Left hindlimb (tissue), 1 donor: ENCODE data around the gene SMYD3.
A peak's percentile ranks its signal among the peaks of the same experiment; 100 is the strongest.

Source experiments
- DNase-seq: peaks from one replicate; pipeline ENCODE4 v3.0.0-alpha.2; 2018

SMYD3 gene

GRCh38 chr1:245879091-245879490 lies 628.0 kb downstream of the SMYD3 start:
- no peak for DNase-seq

DNA sequence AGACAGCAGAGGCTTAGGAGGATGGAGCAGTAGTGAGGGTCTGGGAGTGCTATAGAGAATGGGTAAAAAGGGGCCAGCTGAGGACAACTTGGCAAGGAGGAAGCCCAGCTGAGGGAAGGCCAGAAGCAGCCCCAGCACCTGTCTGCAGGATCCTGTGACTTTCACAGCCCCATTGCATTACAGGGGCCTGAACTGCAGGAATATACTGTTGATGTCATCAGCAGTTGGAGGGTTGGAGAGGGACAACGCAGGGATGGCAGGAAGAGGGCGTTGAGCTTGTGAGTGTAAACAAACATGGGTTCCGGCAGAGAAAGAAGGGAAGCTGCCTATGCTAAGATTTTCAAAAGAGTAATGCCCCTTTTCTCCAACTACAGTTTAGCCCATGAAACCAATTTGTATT lies 628.5 kb downstream of the SMYD3 start:
- no peak for DNase-seq

DNA sequence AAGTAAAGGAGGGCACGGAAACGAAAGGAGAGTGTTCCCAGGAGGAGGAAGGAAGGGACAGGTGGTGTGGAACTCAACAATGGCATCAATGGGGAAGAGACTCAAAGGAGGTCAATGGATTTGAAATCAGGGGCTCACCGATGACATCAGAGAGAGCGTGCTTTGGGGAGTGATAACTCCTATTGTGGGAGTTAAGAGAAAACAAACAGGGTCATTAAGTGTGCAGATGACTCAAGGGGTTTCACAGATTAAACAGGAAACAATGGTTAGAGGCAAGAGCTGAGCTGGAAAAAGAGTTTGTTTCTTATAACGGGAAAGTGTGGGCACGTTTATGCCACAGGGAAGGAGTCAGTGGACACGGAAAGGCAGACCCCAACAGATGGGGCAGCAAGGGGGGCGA lies 629.1 kb downstream of the SMYD3 start:
- no peak for DNase-seq

DNA sequence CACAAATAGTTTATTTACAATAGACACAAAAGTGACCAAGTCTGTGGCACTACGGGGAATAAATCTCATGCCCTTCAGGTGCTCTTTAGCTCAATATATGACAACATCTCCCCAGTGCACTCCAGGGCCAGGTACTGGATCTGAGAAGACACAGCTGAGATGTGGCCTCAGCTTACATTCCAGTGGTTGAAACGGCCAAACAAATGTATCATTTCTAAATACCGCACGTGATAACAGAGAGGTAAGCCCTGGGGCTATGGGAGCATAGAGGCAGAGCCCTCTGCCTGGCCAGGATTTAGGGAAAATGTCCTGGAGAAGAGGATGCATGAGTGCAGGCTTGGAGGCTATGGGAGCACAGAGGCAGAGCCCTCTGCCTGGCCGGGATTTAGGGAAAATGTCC lies 630.5 kb downstream of the SMYD3 start:
- no peak for DNase-seq

- DNase-seq = no peak
Observed at GRCh38 chr1:245875581-245876261, 631.4 kb downstream of the SMYD3 start.

DNA sequence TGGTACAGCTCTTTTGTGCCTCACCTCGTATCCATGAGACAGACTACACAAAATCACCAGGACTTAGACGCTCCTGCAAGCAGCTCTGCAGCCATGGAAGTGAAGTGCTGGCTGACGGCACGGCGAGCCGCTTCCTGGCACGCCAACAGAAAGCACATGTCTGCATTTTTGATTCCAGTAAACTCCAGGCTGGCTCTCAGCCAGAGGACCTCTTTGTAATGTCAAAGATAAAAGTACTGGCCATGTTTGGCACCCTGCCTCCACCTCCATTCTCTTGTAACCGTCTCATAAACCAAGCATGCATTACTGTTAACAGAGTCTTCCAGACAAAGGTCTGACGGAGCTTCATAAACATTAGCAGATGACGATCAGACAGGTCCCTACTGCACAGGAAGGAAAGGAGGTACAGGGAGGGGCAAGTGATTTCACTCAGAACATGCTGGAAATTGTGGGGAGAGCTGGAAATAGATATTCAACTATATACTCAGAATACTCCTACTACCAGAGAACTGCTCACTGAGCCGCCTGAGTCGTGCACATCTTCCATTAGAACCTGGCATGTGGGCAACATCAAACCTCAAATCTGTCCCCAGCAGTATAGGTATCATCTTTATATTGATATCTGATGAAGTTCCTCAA lies 632.0 kb downstream of the SMYD3 start:
- peak; percentile 63 for DNase-seq

- DNase-seq = no peak
Observed at GRCh38 chr1:245873883-245874671, 633.0 kb downstream of the SMYD3 start.

DNA sequence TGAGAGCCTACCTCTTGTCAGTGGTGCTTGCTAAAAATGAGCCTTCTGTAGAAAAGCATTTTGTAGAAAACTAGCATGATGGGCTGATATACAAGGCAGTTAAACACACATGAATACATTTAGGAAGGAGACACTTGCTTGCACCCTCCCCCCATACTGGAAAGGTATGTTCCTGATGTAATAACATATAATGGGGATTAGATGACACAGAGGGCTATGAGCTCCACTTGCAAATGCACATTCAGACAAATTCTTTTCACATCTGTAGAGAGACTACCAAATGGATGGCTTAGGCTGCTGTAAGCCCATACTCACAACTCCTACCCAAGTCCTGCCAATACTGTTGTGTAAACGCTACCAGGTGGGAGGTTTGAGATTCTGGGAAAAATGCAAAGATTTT lies 634.0 kb downstream of the SMYD3 start:
- no peak for DNase-seq

- DNase-seq = no peak
Observed at GRCh38 chr1:245872475-245872874, 634.6 kb downstream of the SMYD3 start.

GRCh38 chr1:245871915-245872314 lies 635.2 kb downstream of the SMYD3 start:
- no peak for DNase-seq

DNA sequence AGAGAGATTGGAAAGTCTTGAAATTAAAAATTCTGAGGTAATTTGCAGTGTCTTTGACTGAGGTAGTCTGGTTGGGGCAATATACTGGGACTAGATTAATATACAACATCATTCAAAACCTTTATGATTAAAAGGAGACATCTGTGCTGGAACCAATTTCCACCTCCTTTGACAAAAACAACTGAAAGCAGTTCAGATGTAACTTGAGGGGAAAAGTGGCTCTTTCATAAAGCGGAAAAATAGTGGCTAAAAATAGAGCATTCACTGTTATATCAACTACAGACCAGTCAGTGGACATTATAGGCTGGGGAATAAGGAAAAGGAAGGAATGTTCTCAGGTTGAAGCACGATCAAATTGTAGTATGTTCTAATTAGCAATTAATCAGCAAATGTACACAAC lies 635.9 kb downstream of the SMYD3 start:
- DNase-seq = no peak

DNA sequence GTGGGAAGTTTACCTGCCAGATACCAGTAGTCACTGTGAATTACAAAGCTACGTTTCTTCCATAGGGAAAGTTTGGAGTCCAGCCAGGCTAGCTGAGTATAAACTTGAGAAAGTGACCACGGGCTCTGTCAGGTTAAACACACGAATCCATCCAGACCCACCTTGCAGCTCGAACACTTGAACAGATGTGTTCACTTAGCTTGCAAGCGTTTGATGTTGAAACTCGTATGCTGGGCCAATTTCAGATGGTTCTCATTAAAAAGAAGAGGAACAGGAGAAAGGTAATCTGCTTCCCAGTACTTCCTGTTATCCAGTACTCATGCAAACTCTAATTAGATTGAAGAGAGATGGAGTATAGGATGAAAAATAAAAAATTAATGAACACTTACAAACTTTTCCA lies 636.4 kb downstream of the SMYD3 start:
- DNase-seq = no peak

- DNase-seq = no peak
Observed at GRCh38 chr1:245869847-245870246, 637.2 kb downstream of the SMYD3 start.

- DNase-seq = no peak
Observed at GRCh38 chr1:245867738-245868137, 639.3 kb downstream of the SMYD3 start.

DNA sequence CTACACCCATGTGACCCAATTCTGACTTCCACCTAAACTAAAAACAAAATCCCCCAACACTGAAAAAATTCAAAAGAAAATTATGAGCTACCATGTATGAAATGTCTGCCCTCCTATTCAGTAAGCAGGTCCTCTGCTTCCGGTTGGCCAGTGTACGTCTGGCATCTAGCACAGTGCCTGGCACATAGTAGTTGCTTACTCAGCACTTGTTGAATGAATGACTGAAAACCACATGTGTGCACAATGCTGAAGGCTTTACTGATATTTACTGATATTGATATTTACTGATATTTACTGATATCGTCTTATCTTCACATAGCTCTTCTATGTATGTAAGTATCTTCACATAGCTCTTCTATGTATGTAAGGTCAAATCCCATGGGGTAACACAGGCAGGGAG lies 642.2 kb downstream of the SMYD3 start:
- DNase-seq = no peak

- no peak for DNase-seq
Observed at GRCh38 chr1:245863566-245864184, 643.4 kb downstream of the SMYD3 start.

GRCh38 chr1:245862812-245863540 lies 644.1 kb downstream of the SMYD3 start:
- no peak for DNase-seq

DNA sequence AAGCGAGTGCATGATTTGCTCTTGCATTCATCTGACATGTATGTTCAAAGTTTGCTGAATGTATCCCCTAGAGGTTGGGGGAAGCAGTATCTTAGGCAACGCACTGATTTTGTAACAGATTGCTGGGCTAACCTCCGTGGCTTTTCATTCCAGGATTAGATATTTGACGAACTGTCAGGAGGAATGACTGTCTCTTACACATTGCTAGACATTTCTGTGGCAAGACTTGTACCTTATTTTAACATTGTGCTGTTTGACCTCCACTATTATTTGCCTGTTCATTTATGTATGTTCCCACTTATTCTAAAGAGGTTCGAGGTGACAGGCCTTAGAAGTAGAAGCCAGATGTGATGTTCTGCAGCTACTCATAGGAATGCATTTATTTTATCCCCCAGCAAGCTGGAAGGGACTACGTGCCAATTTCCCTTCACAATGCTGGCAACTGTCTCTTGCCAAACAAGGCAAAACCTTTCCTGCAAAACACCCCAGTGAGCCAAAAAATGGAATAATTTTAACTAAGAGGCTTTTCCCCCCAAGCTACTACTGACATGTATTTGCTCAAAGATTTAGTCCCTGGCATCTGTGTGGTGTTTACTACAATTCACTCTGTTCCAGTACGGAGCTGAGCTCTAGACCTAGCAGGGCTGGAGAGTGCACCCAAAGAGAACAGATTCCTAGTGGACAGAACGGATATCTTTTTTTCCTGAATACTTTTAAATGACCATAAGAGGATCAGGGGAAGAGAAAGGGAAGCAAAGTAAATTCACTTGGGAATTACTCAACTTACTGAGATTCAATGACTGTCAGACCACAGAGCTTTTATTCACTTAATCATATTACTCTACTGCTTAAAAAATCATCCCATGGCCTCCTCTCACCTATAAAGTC lies 646.2 kb downstream of the SMYD3 start:
- no peak for DNase-seq

DNA sequence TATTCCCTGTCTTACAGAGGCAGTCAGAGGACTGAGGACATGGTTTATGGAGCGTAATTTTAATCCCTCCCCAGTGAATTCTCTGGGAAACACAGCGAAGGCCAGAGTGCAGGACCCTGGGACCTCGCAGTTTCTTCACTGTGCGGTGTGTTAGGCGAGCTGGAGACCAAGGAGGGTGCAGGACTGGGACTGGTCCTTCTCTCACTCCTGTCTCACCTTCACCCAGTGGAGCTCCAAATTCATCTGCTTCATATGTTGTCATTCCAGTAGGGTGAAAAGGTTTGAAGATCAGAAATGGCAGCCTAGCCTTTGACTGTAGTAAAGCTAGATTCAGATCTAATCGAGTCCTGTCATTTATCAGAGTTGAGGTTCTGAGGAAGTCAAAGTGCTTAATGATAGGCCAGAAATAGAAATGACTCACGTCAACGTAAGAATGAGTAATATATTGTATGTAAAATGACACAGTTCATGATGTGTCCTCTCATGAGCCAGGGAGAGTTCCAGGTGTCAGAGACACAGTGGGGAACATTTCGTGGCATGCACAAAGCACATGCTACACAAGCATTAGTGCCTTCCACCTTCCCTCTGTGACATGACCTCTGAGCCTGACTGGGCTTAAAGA lies 647.5 kb downstream of the SMYD3 start:
- DNase-seq = no peak

DNA sequence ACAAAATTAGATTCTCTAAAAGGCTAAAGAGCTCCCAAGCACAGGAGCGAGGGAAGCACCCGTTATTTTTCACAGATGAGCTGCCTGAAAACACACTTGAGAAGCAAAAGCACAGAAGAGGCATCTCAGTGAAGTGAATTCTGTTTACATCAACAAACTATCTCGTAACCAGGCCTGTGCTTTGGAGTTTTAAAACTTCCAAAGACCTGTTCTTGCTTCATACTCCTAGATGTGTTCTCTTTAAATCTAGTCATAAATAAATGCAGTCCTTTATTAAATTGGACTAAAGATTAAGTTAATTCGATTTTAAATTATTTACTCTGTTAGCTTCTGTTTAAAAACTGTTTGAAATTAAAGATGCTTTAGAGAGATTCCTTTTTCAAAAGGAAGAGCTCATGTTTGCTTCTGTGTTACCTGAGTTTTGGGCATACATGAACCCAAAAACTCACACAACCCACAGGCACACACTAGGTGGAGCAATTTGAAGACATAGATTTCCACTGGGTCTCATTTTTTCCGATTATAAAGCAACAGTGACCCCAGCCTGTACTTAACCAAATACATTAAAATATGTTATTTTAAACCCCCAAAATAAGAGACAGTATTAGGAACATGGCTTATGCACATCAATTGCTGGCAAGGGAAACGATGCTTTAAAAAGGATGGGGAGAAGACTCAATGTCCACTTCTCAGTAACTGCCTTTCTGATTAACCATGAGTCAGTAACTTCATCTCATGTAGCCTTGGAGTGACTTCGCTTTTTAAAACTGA lies 648.2 kb downstream of the SMYD3 start:
- no peak for DNase-seq
